Skeletal muscle cell (primary cell): ENCODE results near the gene NPLOC4.
A peak's percentile ranks its signal among the peaks of the same experiment; 100 is the strongest.

ENCODE experiments used
- DNase-seq: peaks from one replicate; pipeline ENCODE4 v3.0.0-alpha.2; 2010; ENCODE audit warnings: low read depth
- H3K4me3 ChIP-seq: 2 replicates; pipeline ENCODE4 v1.5.1; 2011; ENCODE audit warnings: low read depth, mild to moderate bottlenecking, control low read depth, low read length, moderate library complexity

The NPLOC4 gene

GRCh38 chr17:81575836-81576235, 61.1 kb downstream of the NPLOC4 start:
- H3K4me3 ChIP-seq: no peak overlapping the region
- no peak for DNase-seq

GRCh38 chr17:81574643-81574956, 62.3 kb downstream of the NPLOC4 start:
- no peak for DNase-seq
- no peak overlapping the region for H3K4me3 ChIP-seq

- no peak for DNase-seq
- H3K4me3 ChIP-seq: no peak overlapping the region
Measured at GRCh38 chr17:81573794-81574642, 62.9 kb downstream of the NPLOC4 start.

GRCh38 chr17:81572563-81573168, 64.2 kb downstream of the NPLOC4 start:
- no peak overlapping the region for H3K4me3 ChIP-seq
- no peak for DNase-seq

- no peak overlapping the region for H3K4me3 ChIP-seq
- DNase-seq: no peak
Measured at GRCh38 chr17:81570964-81571363, 65.9 kb downstream of the NPLOC4 start.

GRCh38 chr17:81569986-81570514, 66.9 kb downstream of the NPLOC4 start:
- H3K4me3 ChIP-seq: no peak overlapping the region
- no peak for DNase-seq

- DNase-seq: no peak
- no peak overlapping the region for H3K4me3 ChIP-seq
Measured at GRCh38 chr17:81568416-81568815, 68.5 kb downstream of the NPLOC4 start.

- DNase-seq: no peak
- H3K4me3 ChIP-seq: peak overlapping the region; percentile 4
Measured at GRCh38 chr17:81567191-81567590, 69.7 kb downstream of the NPLOC4 start.

GRCh38 chr17:81566461-81567126, 70.3 kb downstream of the NPLOC4 start:
- DNase-seq: peak; percentile 96
- peak overlapping the region; percentile 4 for H3K4me3 ChIP-seq

GRCh38 chr17:81565231-81565630, 71.7 kb downstream of the NPLOC4 start:
- DNase-seq: no peak
- H3K4me3 ChIP-seq: no peak overlapping the region

GRCh38 chr17:81564778-81565177, 72.1 kb downstream of the NPLOC4 start:
- no peak overlapping the region for H3K4me3 ChIP-seq
- no peak for DNase-seq

- DNase-seq: peak; percentile 73
- H3K4me3 ChIP-seq: no peak overlapping the region
Measured at GRCh38 chr17:81563861-81564586, 72.9 kb downstream of the NPLOC4 start.

GRCh38 chr17:81561494-81561885, 75.4 kb downstream of the NPLOC4 start:
- DNase-seq: no peak
- no peak overlapping the region for H3K4me3 ChIP-seq

- H3K4me3 ChIP-seq: no peak overlapping the region
- no peak for DNase-seq
Measured at GRCh38 chr17:81558941-81559806, 77.7 kb downstream of the NPLOC4 start.

GRCh38 chr17:81558115-81558468, 78.8 kb downstream of the NPLOC4 start:
- DNase-seq: no peak
- no peak overlapping the region for H3K4me3 ChIP-seq

GRCh38 chr17:81557276-81558114, 79.4 kb downstream of the NPLOC4 start:
- DNase-seq: no peak
- no peak overlapping the region for H3K4me3 ChIP-seq

GRCh38 chr17:81556863-81557262, 80.0 kb downstream of the NPLOC4 start:
- no peak for DNase-seq
- no peak overlapping the region for H3K4me3 ChIP-seq

- DNase-seq: no peak
- H3K4me3 ChIP-seq: no peak overlapping the region
Measured at GRCh38 chr17:81556175-81556691, 80.7 kb downstream of the NPLOC4 start.
